Measurements from ENCODE around the gene NFKBIL1.

The NFKBIL1 gene

DNA sequence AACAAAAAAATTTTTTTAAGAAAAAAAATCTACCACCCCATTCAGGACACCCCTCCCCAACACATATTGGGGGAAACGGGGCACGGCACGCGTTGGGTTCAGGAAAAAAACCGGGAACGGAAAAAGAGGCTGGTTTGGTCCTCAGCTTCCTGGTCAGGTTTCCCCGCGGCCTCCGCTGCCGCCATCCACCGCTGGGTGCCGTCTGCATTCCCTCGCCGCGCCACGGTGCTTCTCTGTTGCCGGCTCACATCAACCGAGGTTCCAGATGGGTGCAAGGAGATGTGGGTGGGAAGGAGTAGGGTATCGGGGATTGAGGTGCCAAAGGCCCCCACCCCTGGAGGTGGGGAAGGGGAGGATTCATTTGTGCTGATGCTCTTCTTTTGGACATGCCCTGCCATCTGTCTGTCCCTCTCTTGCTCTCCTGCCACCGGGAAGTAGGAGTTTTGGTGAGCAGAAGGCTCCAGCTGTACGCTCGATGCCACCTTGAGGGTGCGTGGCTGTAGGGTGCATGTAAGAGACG, 12.8 kb upstream of the NFKBIL1 start:
- no peak for DNase-seq (ENCODE audit: low read depth)

DNA sequence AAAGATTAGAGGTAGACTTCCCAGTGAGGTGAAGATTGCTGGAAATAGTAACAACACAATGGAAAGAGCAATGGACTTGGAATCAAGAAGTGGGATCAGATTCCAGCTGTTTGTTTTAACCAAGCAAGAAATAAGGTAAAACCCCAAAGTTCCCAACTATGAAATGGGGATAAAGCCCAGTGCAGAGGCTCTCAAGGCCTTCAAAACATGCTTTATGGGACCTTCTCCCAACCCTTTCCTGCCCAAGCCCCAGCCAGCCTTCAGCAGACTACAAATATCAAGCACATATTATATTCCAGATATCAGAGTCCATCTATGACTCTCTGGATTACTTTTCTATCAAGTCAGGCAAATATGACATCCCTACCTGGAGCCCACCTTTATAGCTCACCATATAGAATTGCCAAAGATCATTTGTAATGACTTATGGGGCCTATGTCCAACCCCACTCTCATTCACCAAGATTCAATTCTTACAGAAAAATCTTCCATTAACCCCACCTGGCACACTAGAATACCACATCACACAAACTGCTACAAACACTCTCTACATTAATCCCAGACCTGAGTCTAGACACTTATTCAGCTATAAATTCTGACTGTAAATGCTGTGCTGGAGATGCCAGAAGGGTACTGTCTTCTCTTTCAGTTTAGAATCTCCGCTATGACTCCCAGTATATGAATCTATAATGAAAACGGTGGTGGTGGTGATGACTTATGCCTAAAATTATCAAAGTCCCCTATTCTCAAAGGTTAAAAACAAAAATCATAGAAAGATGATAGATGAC, 11.7 kb upstream of the NFKBIL1 start:
- DNase-seq (ENCODE audit: low read depth) = no peak

DNA sequence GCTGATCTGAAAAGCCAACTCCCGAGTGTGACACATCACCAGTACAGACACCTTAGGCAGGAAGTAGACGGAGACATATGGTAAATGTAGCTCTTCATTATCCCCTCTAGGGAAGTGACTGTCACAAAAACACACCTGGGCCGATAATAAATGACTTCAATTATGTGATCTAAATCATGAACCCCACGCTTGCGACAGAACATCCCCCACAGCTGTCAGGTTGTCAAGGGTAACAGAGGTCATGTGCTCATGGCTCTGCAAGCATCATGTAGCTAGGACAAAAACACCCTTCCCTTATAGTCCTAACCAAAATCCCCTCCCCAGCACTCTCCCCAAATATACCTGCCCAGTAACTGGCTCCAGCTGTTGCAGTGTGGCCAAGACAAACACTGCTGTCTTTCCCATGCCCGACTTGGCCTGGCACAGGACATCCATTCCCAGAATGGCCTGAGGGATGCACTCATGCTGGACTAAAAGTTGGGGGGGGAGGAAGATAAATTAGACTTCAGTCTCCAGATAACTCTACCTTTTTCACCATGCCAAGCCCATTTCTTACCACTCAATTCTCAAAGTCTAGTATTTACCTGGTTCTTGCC, 8.5 kb upstream of the NFKBIL1 start:
- no peak for DNase-seq (ENCODE audit: low read depth)

DNA sequence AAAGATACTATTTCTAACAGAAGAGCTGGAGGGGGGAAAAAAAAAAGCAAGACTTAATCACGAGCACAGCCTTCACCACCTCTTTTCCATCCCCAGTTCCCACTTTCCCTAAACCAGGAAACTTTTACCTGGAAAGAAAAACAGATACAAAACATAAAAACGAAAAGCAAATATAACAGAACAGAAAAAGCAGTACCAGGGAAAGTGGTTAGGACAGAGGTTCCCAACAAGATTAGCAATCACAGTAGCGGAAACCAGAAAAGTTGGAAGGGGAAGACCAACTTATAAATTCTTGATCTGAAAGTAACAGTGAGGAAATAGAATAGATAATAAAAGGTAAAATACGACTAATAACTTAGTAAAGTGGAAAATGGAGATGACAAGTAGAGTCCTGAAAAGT, 6.8 kb upstream of the NFKBIL1 start:
- no peak for DNase-seq (ENCODE audit: low read depth)

DNA sequence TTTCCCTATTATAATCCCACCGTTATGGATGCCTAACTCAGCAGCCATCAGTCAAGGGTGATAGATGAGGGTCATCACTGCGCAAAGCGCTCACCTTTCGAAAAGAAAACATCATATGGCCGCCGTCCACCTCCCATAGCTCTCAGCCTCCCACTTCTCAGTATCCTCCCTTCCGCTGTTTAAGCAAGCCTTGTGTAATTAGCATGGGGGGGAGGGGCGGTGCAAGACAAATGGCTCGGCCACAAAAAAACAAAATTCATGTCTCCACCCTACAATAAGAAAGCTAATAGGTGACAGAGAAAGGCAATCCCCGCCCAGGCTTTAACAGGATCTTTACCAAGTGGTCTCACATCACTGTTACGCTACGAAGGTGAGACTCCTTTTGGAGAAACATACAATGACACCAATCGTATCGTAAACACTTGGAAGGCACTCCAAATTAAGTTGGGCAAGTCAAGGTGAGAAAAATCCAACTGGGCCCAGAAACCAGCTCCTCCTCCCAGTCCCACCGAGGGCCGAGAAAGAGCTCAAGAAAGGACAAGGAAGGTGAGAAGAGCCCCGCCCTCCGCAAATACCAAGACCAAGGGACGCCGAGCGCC, 6.2 kb upstream of the NFKBIL1 start:
- DNase-seq (ENCODE audit: low read depth) = peak; percentile 34

DNA sequence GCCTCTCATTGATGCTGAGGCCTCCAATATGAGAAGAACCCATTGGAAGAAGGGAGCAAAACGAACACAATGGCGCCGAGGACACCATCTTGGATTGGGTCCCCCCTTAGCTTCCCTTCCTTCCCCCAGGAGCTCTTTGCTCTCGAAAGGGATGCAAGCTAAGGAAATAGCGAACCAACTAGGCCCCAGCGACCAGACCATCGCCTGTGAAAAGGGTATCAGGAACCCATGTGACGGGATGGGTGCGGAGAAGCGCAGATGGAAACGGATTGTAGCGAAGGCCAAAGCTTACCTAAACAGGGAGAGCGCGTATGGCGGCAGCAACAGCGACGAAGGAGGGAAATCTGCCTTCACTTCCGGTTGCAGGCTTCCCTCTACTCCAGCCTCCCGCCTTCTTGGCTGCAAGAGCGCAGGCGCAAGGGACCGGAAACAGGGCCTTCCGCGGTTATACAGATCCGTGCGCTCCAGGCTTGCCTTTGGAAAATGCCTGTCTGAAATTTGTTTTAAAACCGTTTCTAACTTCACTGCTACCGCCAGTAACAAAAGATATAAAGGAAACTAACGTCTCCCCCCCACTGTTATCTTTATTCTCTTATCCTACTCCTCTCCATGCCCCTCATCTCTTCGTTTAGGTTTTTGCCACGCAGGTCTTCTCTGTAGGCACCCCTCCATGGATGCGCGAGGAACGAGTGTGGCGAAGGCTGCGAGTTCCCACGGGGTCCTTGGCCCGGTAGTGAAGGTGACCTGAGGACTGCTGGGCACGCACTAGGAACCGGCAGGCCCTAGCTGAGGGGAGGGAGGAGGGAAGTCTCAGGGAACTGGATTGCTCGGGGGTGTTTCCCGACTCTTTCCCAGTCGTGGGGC, 5.5 kb upstream of the NFKBIL1 start, which contains the start of gene DDX39B:
Gene DDX39B, minus strand, starts transcription at position 346 of the 864 bp plus-strand sequence. CDS start 1,471 bp downstream, outside the sequence.
- peak; percentile 91 for DNase-seq (ENCODE audit: low read depth)

DNA sequence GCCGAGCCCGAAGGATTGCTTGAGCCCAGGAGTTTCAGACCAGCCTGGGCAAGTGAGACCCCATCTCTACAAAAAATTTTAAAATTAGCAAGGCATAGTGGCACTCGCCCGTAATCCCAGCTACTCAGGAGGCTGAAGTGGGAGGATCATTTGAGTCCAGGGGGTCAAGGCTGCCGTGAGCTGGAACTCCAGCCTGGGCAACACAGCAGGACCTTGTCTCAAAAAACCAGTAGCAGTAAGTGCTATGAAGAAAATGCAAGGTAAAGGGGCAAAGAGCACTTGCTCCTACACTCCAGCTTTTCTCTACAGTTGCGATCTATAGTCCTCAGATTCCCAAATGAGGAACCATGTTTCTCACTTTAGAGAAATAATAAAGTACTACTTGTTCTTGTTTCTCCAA, 3.8 kb upstream of the NFKBIL1 start:
- DNase-seq (ENCODE audit: low read depth) = no peak

DNA sequence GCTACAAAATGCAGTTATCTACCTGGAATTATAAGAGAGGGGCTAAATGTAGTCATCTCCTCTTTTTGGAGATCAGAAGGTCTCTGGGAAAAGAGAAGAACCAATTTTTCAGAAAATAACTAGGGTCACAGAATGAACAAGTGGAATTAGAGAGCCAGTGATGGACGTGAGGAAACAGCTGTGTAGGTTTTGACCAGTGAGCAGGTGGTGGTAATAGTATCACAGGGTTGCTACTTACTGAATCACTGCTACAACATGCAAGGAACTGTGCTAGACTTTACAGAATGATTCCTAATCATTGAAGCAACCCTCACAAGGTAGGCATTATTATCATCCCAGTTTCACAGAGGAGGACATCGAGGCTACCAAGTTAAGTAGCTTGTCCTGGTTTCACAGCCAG, 2.7 kb upstream of the NFKBIL1 start:
- no peak for DNase-seq (ENCODE audit: low read depth)

DNA sequence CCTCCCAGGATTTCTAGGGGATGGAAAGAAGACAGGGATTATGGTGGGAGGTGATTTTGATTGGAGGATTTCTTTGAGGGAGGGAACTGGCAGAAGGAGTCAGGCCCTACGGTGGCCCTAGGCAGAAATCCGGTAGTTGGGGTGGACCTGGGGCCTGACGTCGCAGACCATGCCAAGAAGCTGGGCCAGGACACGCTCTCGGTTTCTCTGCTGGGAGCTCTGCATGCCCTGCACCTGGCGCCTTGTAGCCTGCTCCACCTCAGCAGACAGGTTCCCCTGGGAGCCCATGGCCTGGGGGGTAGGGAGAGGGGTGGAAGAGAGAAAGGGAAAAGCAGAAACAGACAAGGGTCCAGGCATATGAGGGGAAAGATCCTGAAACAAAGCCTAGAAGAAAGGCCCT, 2.1 kb upstream of the NFKBIL1 start:
- no peak for DNase-seq (ENCODE audit: low read depth)

DNA sequence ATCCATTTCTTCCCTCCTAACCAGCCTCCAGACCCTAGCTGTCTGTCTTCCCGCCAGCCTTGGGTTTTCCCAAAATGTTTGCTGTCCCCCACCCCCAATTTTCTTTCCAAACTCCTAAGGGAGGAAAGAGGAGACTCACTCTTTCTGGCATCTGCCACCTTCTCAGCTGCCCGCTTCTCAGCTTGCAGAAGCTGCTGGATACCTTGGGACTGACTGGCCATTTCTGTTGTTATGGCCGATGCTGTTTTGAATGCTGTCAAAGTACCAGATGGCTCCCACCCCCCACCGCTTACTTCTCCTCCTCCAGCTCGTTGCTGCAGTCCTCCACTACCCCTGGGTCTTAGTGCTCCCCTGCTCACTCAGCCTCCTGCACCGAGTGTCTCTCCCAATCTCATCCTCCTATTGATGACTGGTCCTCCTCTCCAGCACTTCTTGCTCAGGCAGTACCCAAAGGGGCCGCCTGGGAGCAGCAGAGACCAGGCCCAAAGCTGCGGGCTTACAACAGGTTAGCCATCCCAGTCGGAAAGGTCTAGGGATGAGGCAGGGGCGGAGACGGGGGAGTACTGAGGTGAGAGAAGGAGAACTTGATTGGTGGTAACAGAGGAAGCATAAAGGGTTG, 960 bp upstream of the NFKBIL1 start, which contains the start of gene ATP6V1G2:
Gene ATP6V1G2, minus strand, starts transcription at position 270 of the 619 bp plus-strand sequence. Its CDS starts 49 bp downstream, at position 221.
- DNase-seq (ENCODE audit: low read depth) = peak; percentile 78

DNA sequence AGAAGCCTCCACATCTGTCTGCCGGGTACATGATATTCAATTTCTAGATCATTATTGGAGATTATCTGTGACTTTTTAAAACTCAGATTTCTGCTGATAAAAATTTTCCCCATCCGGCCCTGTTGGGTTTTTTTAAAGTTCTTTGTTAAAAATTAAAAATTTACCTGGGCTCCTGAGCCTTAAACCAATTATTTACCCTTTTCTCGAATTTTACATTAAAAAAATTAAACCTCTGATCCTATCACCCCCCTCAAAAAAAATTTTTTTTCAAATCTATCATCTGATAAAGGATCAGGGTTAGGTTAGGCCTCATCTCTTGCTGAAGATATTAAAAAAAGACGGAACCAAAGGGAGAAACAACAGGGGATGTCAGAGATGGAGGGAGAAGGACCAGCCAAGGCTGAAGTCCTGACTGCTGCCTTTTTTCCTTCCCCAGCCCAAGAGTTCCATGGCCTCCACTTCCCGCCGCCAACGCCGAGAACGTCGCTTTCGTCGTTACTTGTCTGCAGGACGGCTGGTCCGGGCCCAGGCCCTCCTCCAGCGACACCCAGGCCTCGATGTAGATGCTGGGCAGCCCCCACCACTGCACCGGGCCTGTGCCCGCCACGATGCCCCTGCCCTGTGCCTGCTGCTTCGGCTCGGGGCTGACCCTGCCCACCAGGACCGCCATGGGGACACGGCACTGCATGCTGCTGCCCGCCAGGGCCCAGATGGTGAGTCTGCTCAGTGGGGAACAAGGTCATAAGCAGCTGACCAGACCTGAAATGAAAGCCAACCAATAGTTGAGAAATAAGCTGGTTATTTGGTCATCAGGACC, 527 bp downstream of the NFKBIL1 start:
- no peak for DNase-seq (ENCODE audit: low read depth)

DNA sequence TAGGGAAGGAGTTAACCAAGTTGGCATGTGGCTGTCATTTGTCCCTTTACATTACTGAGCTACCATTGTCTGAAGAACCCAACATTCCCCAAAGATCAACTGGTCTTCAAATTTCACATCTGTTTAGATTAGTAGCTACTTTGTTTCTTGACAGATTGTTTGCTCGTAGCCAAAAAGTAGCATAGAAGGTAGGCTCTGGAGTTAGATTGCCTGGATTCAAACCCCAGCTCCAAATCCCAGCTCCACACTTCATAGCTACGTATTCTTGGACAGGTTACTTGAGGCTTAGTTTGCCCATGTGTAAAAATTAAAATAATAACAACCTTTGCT, 1.1 kb downstream of the NFKBIL1 start:
- DNase-seq (ENCODE audit: low read depth) = no peak

DNA sequence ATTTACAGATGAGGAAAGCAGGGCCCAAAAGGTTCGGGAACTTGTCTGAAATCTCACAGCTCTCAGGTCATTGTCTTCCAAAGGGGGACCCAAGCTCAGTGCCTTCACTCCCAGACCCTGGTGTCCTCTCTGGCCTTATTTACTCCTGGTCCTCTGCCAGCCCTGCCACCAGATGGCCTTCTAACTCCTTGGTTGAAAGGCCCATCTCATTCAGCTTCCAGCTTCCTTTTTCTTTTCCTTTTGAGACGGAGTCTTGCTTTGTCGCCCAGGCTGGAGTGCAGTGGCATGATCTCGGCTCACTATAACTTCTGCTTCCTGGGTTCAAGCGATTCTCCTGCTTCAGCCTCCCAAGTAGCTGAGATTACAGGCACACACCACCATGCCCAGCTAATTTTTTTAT, 4.0 kb downstream of the NFKBIL1 start:
- DNase-seq (ENCODE audit: low read depth) = peak; percentile 53

DNA sequence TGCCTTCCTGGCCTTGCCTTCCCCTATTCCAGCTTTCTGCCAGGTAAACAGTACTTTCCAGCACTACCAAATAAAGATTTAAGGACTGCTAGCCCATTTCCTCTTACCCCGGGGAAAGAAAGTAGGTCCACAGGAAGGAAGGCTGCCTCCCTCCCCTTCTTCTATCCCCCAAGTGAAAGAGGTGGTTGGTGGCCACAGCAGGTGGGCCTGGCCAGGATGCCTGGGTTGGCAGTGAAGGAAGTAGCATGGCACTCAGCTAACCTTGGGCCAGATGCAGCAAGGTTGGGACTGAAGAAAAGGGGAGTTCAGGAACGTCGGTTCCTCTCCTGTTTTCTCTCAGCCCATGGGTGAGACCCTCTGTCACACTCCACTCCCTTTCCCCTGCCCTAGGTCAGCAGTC, 8.9 kb downstream of the NFKBIL1 start:
- DNase-seq (ENCODE audit: low read depth) = no peak

DNA sequence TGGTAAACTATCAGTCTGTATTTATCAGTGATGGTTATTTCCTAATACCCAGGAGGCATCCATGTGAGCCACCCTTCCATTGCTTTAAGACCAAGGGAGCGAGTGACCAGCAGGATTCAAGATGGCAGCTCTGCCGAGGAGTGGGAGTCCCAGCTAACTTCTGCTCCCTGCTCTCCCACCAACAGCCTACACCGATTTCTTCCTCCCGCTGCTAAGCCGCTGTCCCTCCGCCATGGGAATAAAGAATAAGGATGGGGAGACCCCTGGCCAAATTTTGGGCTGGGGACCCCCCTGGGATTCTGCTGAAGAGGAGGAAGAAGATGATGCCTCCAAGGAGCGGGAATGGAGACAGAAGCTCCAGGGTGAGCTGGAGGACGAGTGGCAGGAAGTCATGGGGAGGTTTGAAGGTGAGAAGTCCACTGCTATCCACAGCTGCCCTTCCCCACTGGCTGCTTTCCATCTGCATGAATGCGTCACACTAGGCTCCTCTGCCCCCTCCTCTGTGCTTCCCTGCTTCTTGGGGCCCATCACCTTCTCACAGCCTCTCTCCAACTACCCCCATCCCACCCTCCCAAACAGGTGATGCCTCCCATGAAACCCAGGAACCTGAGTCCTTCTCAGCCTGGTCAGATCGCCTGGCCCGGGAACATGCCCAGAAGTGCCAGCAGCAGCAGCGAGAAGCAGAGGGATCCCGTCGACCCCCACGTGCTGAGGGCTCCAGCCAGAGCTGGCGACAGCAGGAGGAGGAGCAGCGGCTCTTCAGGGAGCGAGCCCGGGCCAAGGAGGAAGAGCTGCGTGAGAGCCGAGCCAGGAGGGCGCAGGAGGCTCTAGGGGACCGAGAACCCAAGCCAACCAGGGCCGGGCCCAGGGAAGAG, 10.3 kb downstream of the NFKBIL1 start:
- DNase-seq (ENCODE audit: low read depth) = no peak

DNA sequence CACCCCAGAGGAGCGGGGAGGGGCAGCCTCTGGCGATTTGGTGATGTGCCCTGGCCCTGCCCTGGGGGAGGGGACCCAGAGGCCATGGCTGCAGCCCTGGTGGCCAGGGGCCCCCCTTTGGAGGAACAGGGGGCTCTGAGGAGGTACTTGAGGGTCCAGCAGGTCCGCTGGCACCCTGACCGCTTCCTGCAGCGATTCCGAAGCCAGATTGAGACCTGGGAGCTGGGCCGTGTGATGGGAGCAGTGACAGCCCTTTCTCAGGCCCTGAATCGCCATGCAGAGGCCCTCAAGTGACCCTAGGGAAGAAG, 10.9 kb downstream of the NFKBIL1 start:
- no peak for DNase-seq (ENCODE audit: low read depth)

DNA sequence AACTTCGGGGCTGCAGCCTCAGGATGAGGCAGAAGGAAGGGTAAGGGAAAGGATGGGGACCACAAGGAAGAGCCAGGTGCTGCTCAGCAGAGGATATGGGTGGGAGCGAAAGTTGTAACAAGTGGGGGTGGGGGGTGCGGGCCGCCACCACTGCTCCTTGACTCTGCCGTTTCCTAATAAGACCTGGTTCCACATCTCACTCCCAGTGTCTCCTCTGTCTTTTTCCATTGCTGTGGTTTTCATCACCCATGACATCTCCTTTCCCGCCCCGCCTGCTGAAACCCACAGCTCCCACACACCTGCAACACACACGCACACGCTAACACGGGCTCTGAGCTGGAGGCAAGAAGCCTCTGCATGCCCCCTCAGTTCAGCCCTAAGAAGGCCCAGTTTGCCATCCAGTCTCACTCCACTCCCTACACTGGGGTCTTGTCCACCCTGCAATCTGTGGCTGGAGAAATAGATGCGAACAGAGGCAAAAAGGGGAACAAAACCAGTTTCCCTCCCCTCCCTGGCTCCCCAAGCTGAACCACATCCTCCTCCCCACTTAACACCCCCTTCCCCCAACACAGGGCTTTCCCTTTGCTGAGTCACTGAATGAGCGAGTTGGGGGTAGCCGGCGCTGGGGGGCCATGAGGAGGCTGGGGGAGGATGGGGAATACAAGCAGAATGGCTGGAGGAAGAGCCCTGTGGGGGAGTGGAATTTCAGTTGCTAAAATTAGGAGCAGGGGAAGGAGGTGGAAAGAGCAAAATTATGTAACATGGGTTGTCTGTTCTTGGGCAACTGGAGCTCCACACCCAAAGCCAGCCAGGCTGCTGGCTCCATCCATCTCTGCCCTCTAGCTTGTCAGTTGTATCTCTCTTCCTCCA, 11.5 kb downstream of the NFKBIL1 start:
- peak; percentile 66 for DNase-seq (ENCODE audit: low read depth)

DNA sequence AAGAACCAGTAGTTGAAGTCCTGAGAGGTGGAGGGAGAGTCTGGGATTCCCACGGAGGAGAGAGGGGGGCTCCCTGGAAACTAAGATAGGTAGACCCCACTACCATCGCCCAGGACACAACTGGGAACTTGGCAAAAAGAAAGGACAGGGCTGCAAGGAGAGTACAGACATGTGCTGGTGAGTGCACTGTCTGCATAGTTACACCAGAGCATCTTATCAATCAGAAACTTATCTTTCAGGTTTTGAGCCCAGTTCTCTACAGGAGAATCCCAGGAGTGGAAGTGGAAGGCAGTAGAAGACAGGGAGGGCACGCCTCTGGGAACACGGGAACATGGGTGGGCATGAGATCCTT, 12.2 kb downstream of the NFKBIL1 start:
- no peak for DNase-seq (ENCODE audit: low read depth)
